ENCODE results near the gene MORC4. TPM values are rescaled to one million over a fixed set of nuclear protein-coding genes. Genes with fewer than 3 reads are reported as not detected.

The MORC4 gene
- 10 to 100 TPM in 2 of 4 donors, 1 to 10 TPM in 2; 9.8 to 11.1 (median 10.2) TPM for total RNA-seq

- Histone ChIP-seq H3K36me3 (no peaks in the 10 kb centered on the region), H3K9me3 (no peaks in the 10 kb centered on the region), H3K27me3 (no peaks in the 10 kb centered on the region), H3K4me1 (peaks cover 0 to 9% (median 2%) of the 10 kb centered on the region in 4 donors), H3K27ac (replicated peaks in 1 of 4) (peak within 1 kb of the TSS; percentile 74 to 84 (median 83)), H3K4me3 (peak within 1 kb of the TSS; percentile 63 to 74 (median 67))
- DNase-seq (ENCODE audit: extremely low spot score), result no peak
- intact Hi-C loops (cut with DNase I), result no loop called here
- WGBS, result 30% methylated on average over 15 of the region's 42 CpGs
- TF ChIP-seq CTCF (IDR thresholded peaks at IDR 0.05), result no peak
- no peak for TF ChIP-seq EP300 (IDR thresholded peaks at IDR 0.05)
- peak; percentile 61 to 83 for TF ChIP-seq POLR2AphosphoS5 (IDR thresholded peaks at IDR 0.05)
- no peak for TF ChIP-seq POLR2A (IDR thresholded peaks at IDR 0.05; ENCODE audit: low read depth)
Observed at GRCh38 chrX:107000013-107000515, at the start of gene MORC4. Gene MORC4 (minus strand): TSS chrX:107000212. CDS start chrX:106999969, 243 bp downstream.

GRCh38 chrX:107047622-107048021 is 47.6 kb upstream of the MORC4 start:
- Histone ChIP-seq H3K36me3 (no peaks in the 10 kb centered on the region), H3K4me1 (no peaks in the 10 kb centered on the region), H3K27ac (replicated peaks in 1 of 4) (no peak overlapping the region), H3K27me3 (peaks cover 0 to 3% (median 0%) of the 10 kb centered on the region in 4 donors), H3K4me3 (no peak overlapping the region), H3K9me3 (peaks cover 0 to 7% (median 0%) of the 10 kb centered on the region in 4 donors)
- 40% methylated on average over 1 of the region's 1 CpG for WGBS
- DNase-seq (ENCODE audit: extremely low spot score), result no peak
- TF ChIP-seq CTCF (IDR thresholded peaks at IDR 0.05), result no peak
- TF ChIP-seq EP300 (IDR thresholded peaks at IDR 0.05), result no peak
- TF ChIP-seq POLR2AphosphoS5 (IDR thresholded peaks at IDR 0.05), result no peak
- TF ChIP-seq POLR2A (IDR thresholded peaks at IDR 0.05; ENCODE audit: low read depth), result no peak
- intact Hi-C loops (cut with DNase I), result no loop called here

GRCh38 chrX:107029752-107030151 is 29.7 kb upstream of the MORC4 start:
- no peak for DNase-seq (ENCODE audit: extremely low spot score)
- 48% methylated on average over 1 of the region's 1 CpG for WGBS
- TF ChIP-seq POLR2A (IDR thresholded peaks at IDR 0.05; ENCODE audit: low read depth), result no peak
- TF ChIP-seq EP300 (IDR thresholded peaks at IDR 0.05), result no peak
- TF ChIP-seq POLR2AphosphoS5 (IDR thresholded peaks at IDR 0.05), result no peak
- H3K4me3 ChIP-seq, result no peak overlapping the region
- H3K27ac ChIP-seq (replicated peaks in 1 of 4), result no peak overlapping the region
- H3K9me3 ChIP-seq, result no peaks in the 10 kb centered on the region
- H3K36me3 ChIP-seq, result no peaks in the 10 kb centered on the region
- intact Hi-C loops (cut with DNase I), result no loop called here
- H3K27me3 ChIP-seq, result no peaks in the 10 kb centered on the region
- H3K4me1 ChIP-seq, result no peaks in the 10 kb centered on the region

- WGBS, result 31% methylated on average over 2 of the region's 2 CpGs
- TF ChIP-seq POLR2A (IDR thresholded peaks at IDR 0.05; ENCODE audit: low read depth) (no peak), EP300 (IDR thresholded peaks at IDR 0.05) (no peak), POLR2AphosphoS5 (IDR thresholded peaks at IDR 0.05) (no peak), CTCF (IDR thresholded peaks at IDR 0.05) (peak; percentile 33)
- no peaks in the 10 kb centered on the region for H3K36me3 ChIP-seq
- H3K9me3 ChIP-seq, result no peaks in the 10 kb centered on the region
- no peaks in the 10 kb centered on the region for H3K27me3 ChIP-seq
- no peak overlapping the region for H3K27ac ChIP-seq (replicated peaks in 1 of 4)
- intact Hi-C loops (cut with DNase I), result no loop called here
- H3K4me3 ChIP-seq, result no peak overlapping the region
- H3K4me1 ChIP-seq, result no peaks in the 10 kb centered on the region
- no peak for DNase-seq (ENCODE audit: extremely low spot score)
Observed at GRCh38 chrX:107025545-107025944, 25.5 kb upstream of the MORC4 start.

GRCh38 chrX:107014936-107015335 is 14.9 kb upstream of the MORC4 start:
- no peak for DNase-seq (ENCODE audit: extremely low spot score)
- no peaks in the 10 kb centered on the region for H3K4me1 ChIP-seq
- H3K27me3 ChIP-seq, result no peaks in the 10 kb centered on the region
- WGBS, result 20% methylated on average over 1 of the region's 1 CpG
- no peaks in the 10 kb centered on the region for H3K36me3 ChIP-seq
- no peaks in the 10 kb centered on the region for H3K9me3 ChIP-seq
- intact Hi-C loops (cut with DNase I), result no loop called here
- TF ChIP-seq EP300 (IDR thresholded peaks at IDR 0.05) (no peak), CTCF (IDR thresholded peaks at IDR 0.05) (no peak), POLR2AphosphoS5 (IDR thresholded peaks at IDR 0.05) (no peak), POLR2A (IDR thresholded peaks at IDR 0.05; ENCODE audit: low read depth) (no peak)
- no peak overlapping the region for H3K27ac ChIP-seq (replicated peaks in 1 of 4)
- no peak overlapping the region for H3K4me3 ChIP-seq
